Prostate gland (tissue), 2 donors: ENCODE results near the gene RHOU.

ENCODE experiments used
- CTCF ChIP-seq, 4 experiments: fragments of 200-600 bp in 2 of 4; fragments of 450-650 bp in 2 of 4; sonication (generic) in 2 of 4; IDR thresholded peaks; 1 replicate in 3 of 4; 2 replicates in 1 of 4; pipeline ENCODE4 v1.5.1; 2016 to 2019; ENCODE audit warnings: antibody characterized with exemption in 4 of 4, mild to moderate bottlenecking in 2 of 4, moderate library complexity in 2 of 4
- POLR2A ChIP-seq: fragments of 450-650 bp; IDR thresholded peaks from one replicate; pipeline ENCODE4 v1.6.1; 2016; ENCODE audit warnings: antibody characterized with exemption, mild to moderate bottlenecking
- POLR2AphosphoS5 ChIP-seq: sonication (generic); formaldehyde crosslinking; IDR thresholded peaks from one replicate; pipeline ENCODE4 v1.6.1; 2017; ENCODE audit warnings: antibody characterized with exemption

- TF ChIP-seq CTCF (IDR thresholded peaks at IDR 0.05) (no peak), POLR2AphosphoS5 (no peak), POLR2A (no peak)
Observed at GRCh38 chr1:228695015-228695955, 40.0 kb upstream of the RHOU start.
